ENCODE results near the gene BAHCC1.
A peak's percentile ranks its signal among the peaks of the same experiment; 100 is the strongest.
"Not testable (repeated sequence)": the region's sequence is repeated elsewhere in the genome, so short reads cannot be mapped to it uniquely, and the experiment has no call there.

The BAHCC1 gene

DNA sequence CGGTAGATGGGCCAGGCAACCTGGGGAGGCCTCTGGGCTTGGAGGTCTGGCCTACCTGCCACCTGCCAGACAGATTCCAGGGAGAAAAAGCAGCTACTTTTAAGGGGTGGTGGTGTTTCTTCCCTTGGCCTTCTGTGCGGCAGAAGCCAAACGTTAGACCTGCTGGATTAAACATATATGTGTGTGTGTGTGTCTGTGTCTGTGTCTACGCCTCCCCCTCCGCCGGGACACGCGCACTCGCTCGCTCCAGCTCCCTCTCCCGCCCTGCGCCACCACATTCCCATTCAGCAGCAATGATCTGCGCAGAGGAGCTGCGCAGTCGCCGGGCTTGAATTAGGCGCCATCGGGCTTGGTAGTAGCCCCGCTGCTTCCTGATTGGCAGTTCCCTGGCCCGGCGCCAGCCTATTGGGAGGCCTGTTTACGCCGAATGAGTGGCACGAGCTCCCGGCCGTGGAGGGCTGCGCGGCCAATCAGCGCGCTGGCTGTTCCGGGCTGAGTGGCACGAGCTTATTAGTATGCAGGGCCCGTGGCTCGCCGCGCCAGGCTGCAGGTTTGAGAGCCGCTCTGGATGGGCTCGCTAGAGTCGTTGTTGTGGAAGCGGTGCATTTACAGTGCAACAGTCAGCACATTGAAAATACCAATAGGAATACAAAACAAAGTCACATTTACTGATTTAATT lies at the start of gene BAHCC1:
TSS of gene BAHCC1 (plus strand) at position 537 of the 679 bp plus-strand sequence. CDS start 4,283 bp downstream, outside the sequence.
- peak; percentile 97 for DNase-seq

- peak; percentile 99 for DNase-seq
Observed at GRCh38 chr17:81346090-81346907, 49.0 kb upstream of the BAHCC1 start.

- no peak for DNase-seq
Observed at GRCh38 chr17:81346908-81347349, 48.3 kb upstream of the BAHCC1 start.

- DNase-seq, result no peak
Observed at GRCh38 chr17:81347437-81347836, 47.8 kb upstream of the BAHCC1 start.

- DNase-seq, result no peak
Observed at GRCh38 chr17:81348097-81349055, 46.9 kb upstream of the BAHCC1 start.

GRCh38 chr17:81349397-81350319 lies 45.6 kb upstream of the BAHCC1 start:
- no peak for DNase-seq

GRCh38 chr17:81350320-81350890 lies 44.9 kb upstream of the BAHCC1 start:
- DNase-seq, result no peak

GRCh38 chr17:81351329-81352052 lies 43.8 kb upstream of the BAHCC1 start:
- DNase-seq, result not testable (repeated sequence)

DNA sequence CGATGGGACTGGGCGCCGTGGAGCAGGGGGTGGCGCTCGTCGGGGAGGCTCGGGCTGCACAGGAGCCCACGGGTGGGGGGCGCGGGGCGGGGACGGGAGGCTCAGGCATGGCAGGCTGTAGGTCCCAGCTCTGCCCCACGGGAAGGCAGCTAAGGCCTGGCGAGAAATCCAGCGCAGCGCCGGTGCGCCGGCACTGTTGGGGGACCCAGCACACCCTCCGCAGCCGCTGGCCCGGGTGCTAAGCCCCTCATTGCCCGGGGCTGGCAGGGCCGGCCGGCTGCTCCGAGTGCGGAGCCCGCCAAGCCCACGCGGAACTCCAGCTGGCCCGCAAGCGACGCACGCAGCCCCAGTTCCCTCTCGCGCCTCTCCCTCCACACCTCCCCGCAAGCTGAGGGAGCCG lies 43.2 kb upstream of the BAHCC1 start:
- DNase-seq, result not testable (repeated sequence)

DNA sequence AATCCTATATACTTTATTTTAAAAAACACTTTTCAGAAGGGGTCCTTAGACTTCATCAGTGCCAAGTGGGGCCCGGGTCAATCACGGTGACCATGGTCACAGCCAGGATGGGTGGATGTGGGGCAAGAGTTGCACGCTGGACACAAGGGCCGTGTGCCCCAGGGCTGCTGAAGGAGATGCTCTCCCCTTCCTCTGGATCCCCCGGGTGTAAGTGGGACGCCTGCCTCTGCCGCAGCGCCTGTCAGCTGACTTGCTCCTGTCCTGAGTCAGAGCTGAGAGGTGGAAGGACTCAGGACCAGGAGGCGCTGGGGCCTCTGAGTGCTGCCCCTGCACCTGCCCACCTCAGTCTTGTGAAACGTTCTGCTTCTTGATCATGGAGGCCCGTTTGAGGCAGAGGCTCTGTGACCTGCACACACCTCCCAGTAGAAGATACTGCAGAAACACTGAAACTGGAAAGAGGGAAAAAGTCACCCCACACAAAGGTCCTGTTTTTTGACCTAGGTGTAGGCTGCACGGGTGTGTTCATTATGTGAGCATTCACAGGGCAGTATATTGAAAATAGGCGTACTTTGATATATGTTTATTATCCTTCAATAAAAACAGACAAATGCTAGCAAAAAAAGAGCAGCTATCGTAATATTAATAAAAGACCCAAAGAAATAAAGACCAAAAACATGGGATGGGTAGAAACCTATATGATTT lies 40.9 kb upstream of the BAHCC1 start:
- no peak for DNase-seq

DNA sequence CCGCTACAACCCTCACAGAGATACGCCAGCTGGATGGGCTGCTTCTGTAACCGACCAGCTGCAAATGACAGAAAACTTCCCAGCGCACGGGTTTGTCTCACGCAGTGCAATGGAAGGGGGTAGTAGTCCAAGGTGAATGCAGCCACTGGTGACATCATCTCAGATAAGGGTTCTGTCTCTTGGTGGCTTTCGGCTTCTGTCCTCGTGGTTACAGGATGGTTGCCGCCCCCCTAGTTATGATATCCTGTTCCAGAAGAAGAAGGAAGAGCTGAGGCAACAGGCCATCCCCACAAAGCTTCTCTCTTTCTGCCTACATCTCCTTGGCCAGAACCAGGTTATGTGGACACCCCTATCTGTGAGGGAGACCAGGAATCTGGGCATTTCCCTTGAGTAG lies 40.3 kb upstream of the BAHCC1 start:
- no peak for DNase-seq

DNA sequence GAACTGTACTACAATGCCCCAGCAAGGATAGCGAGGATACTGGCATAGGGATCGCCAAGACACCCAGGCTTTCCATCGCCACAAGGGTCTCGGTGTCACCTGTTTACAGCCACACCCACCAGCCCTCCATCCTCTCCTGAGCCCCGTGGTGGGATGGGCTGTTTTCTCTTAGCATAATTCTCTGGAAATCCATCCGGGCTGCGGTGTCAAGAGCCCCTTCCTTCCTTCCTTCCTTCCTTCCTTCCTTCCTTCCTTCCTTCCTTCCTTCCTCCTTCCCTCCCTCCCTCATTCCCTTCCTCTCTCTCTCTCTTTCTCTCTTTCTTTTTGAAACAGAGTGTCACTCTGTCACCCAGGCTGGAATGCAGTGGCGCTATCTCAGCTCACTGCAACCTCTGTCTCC lies 36.0 kb upstream of the BAHCC1 start:
- no peak for DNase-seq

DNA sequence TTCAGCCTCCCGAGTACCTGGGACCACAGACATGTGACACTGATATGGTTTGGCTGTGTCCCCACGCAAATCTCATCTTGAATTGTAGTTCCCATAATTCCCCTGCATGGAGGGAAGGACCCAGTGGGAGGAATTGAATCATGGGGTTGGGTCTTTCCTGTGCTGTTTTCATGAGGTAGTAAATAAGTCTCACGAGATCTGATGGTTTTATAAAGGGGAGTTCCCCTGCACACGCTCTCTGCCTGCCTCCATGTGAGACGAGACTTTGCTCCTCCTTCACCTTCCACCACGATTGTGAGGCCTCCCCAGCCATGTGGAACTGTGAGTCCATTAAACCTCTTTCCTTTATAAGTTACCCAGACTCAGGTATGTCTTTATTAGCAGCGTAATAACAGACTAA lies 33.3 kb upstream of the BAHCC1 start:
- not testable (repeated sequence) for DNase-seq

- DNase-seq, result no peak
Observed at GRCh38 chr17:81364278-81365147, 30.7 kb upstream of the BAHCC1 start.

GRCh38 chr17:81365148-81365600 lies 30.1 kb upstream of the BAHCC1 start:
- peak; percentile 58 for DNase-seq

- DNase-seq, result no peak
Observed at GRCh38 chr17:81365601-81366585, 29.4 kb upstream of the BAHCC1 start.

GRCh38 chr17:81366648-81367047 lies 28.6 kb upstream of the BAHCC1 start:
- no peak for DNase-seq

GRCh38 chr17:81367171-81367570 lies 28.1 kb upstream of the BAHCC1 start:
- DNase-seq, result no peak
